ENCODE data around the gene HS3ST5.

The HS3ST5 gene

DNA sequence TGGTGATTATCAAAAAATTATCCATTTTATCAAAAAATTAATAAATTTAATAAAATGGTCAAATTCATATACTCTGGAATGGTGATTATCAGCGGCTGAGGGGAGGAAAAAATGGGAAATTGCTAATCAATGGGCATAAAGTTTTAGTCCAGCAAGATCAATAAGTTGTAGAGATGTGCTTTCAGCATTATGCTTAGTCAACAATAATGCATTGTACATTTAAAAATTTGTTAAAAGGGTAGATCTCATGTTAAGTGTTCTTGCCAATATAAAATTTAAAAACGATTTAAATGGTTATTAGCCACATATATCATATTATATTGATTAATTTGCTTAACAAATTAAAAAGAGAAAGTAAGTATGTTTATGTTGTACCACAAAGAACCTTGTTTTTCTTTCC, 56.6 kb downstream of the HS3ST5 start:
- no peaks in the 10 kb centered on the region for H3K27me3 ChIP-seq (ENCODE audit: low read depth, low read length)
- no peaks in the 10 kb centered on the region for H4K20me1 ChIP-seq (ENCODE audit: insufficient read depth, low read length)
- no peak for TF ChIP-seq EZH2phosphoT487 (IDR thresholded peaks at IDR 0.05; ENCODE audit: low read depth)
- TF ChIP-seq, protein P1, sequence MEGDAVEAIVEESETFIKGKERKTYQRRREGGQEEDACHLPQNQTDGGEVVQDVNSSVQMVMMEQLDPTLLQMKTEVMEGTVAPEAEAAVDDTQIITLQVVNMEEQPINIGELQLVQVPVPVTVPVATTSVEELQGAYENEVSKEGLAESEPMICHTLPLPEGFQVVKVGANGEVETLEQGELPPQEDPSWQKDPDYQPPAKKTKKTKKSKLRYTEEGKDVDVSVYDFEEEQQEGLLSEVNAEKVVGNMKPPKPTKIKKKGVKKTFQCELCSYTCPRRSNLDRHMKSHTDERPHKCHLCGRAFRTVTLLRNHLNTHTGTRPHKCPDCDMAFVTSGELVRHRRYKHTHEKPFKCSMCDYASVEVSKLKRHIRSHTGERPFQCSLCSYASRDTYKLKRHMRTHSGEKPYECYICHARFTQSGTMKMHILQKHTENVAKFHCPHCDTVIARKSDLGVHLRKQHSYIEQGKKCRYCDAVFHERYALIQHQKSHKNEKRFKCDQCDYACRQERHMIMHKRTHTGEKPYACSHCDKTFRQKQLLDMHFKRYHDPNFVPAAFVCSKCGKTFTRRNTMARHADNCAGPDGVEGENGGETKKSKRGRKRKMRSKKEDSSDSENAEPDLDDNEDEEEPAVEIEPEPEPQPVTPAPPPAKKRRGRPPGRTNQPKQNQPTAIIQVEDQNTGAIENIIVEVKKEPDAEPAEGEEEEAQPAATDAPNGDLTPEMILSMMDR (IDR thresholded peaks at IDR 0.05; ENCODE audit: low read depth, low read length), result no peak
- H3K27ac ChIP-seq (ENCODE audit: low read length), result no peak overlapping the region
- no peaks in the 10 kb centered on the region for H3K36me3 ChIP-seq (replicated peaks; ENCODE audit: low read depth, low read length)
- H3K4me2 ChIP-seq (ENCODE audit: low read length), result no peak overlapping the region
- H3K4me1 ChIP-seq (ENCODE audit: low read length), result peaks cover 4% of the 10 kb centered on the region
- no peaks in the 10 kb centered on the region for H3K79me2 ChIP-seq (ENCODE audit: low read length)
- no peak overlapping the region for H2AFZ ChIP-seq (ENCODE audit: low read depth, low read length)
- H3K9me3 ChIP-seq (ENCODE audit: insufficient read depth, low read length), result no peaks in the 10 kb centered on the region
- H3K4me3 ChIP-seq (ENCODE audit: low read length), result no peak overlapping the region
- no peak overlapping the region for H3K9ac ChIP-seq (ENCODE audit: low read length)

DNA sequence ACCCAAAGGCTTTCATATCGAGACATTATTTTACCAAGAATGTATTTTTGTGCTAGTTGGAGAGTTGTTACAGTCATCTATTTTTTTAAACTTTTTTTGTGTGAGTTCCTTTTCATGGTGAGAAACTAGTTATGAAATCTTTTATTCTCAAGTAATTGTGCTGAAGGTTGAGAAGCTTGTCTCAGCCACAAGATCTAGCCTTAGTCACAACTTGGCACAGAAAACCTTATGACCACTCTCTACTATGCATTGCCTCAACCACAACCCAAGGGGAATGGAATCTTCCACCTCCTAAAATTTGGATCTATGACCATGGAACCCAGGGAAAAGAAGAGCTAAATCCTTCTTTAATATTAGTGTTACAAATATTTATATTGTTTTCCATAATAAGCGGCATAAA, 58.5 kb downstream of the HS3ST5 start:
- peaks cover 4% of the 10 kb centered on the region for H3K4me1 ChIP-seq (ENCODE audit: low read length)
- no peaks in the 10 kb centered on the region for H4K20me1 ChIP-seq (ENCODE audit: insufficient read depth, low read length)
- H3K4me3 ChIP-seq (ENCODE audit: low read length), result no peak overlapping the region
- no peaks in the 10 kb centered on the region for H3K79me2 ChIP-seq (ENCODE audit: low read length)
- H3K9me3 ChIP-seq (ENCODE audit: insufficient read depth, low read length), result no peaks in the 10 kb centered on the region
- TF ChIP-seq EZH2phosphoT487 (IDR thresholded peaks at IDR 0.05; ENCODE audit: low read depth), result no peak
- TF ChIP-seq, protein P1 (IDR thresholded peaks at IDR 0.05; ENCODE audit: low read depth, low read length), result no peak
- no peaks in the 10 kb centered on the region for H3K27me3 ChIP-seq (ENCODE audit: low read depth, low read length)
- H3K4me2 ChIP-seq (ENCODE audit: low read length), result no peak overlapping the region
- no peak overlapping the region for H3K27ac ChIP-seq (ENCODE audit: low read length)
- no peak overlapping the region for H2AFZ ChIP-seq (ENCODE audit: low read depth, low read length)
- no peaks in the 10 kb centered on the region for H3K36me3 ChIP-seq (replicated peaks; ENCODE audit: low read depth, low read length)
- H3K9ac ChIP-seq (ENCODE audit: low read length), result no peak overlapping the region

DNA sequence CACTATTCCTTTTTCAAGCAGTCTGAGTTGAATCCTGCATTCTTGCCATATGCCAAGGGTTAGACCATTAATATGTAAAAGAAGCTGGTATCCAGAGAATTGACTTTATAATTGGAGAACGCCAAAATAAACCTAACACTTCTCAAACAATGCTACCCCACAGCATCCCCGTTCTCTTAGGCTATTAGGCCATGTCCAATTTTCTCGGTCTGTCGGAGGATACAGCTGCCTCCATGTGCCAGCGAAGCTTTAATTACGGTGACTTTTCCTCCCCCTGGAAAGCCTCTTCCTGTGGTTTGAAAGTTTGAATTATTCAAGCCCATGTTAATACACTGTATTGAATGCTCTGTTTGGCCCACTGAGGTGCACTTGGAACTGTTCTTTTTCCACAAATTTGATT, 60.5 kb downstream of the HS3ST5 start:
- Histone ChIP-seq H2AFZ (ENCODE audit: low read depth, low read length) (no peak overlapping the region), H3K27ac (ENCODE audit: low read length) (no peak overlapping the region)

DNA sequence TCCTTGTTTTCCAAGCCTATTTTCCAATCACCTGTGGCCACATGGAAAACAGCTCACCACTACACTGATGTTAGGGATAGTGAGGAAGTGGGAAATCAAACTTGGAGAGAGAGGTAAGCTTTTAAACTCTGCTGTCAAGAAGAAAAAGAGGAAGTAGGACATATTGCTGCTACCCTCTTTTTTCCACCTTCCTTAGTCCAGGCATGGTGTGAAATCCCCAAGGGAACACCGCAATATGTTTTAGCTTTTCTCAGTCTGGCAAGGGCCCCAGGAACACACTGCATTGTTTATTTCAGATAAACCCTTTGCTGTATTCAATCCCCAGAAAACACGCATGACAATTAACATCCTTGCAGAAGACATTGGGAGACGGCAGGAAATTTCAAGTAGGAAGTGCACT, 61.3 kb downstream of the HS3ST5 start:
- Histone ChIP-seq H2AFZ (ENCODE audit: low read depth, low read length) (no peak overlapping the region), H3K36me3 (replicated peaks; ENCODE audit: low read depth, low read length) (no peaks in the 10 kb centered on the region), H3K27ac (ENCODE audit: low read length) (no peak overlapping the region), H3K4me3 (ENCODE audit: low read length) (no peak overlapping the region), H3K9ac (ENCODE audit: low read length) (no peak overlapping the region), H4K20me1 (ENCODE audit: insufficient read depth, low read length) (no peaks in the 10 kb centered on the region), H3K4me2 (ENCODE audit: low read length) (no peak overlapping the region), H3K27me3 (ENCODE audit: low read depth, low read length) (no peaks in the 10 kb centered on the region), H3K9me3 (ENCODE audit: insufficient read depth, low read length) (no peaks in the 10 kb centered on the region), H3K4me1 (ENCODE audit: low read length) (peaks cover 4% of the 10 kb centered on the region), H3K79me2 (ENCODE audit: low read length) (no peaks in the 10 kb centered on the region)
- TF ChIP-seq, protein P1 (IDR thresholded peaks at IDR 0.05; ENCODE audit: low read depth, low read length), result no peak
- TF ChIP-seq EZH2phosphoT487 (IDR thresholded peaks at IDR 0.05; ENCODE audit: low read depth), result no peak

More for the DNA sequence above, 60.5 kb downstream of the HS3ST5 start:
- TF ChIP-seq, protein P1 (IDR thresholded peaks at IDR 0.05; ENCODE audit: low read depth, low read length), result no peak
- no peak for TF ChIP-seq EZH2phosphoT487 (IDR thresholded peaks at IDR 0.05; ENCODE audit: low read depth)
- H3K9me3 ChIP-seq (ENCODE audit: insufficient read depth, low read length), result no peaks in the 10 kb centered on the region
- H3K4me2 ChIP-seq (ENCODE audit: low read length), result no peak overlapping the region
- H4K20me1 ChIP-seq (ENCODE audit: insufficient read depth, low read length), result no peaks in the 10 kb centered on the region
- H3K79me2 ChIP-seq (ENCODE audit: low read length), result no peaks in the 10 kb centered on the region
- H3K4me3 ChIP-seq (ENCODE audit: low read length), result no peak overlapping the region
- H3K36me3 ChIP-seq (replicated peaks; ENCODE audit: low read depth, low read length), result no peaks in the 10 kb centered on the region
- no peak overlapping the region for H3K9ac ChIP-seq (ENCODE audit: low read length)
- no peaks in the 10 kb centered on the region for H3K27me3 ChIP-seq (ENCODE audit: low read depth, low read length)
- H3K4me1 ChIP-seq (ENCODE audit: low read length), result peaks cover 4% of the 10 kb centered on the region

All from OCI-LY3 (cell line).